Activated T-helper 1 cell treated with anti-CD3 and anti-CD28 coated beads, Interleukin-2, amount 50 U/mL, for 16 hours (primary cell): Measurements from ENCODE around the gene RABGEF1.
"Not testable (repeated sequence)": the region's sequence is repeated elsewhere in the genome, so short reads cannot be mapped to it uniquely, and the experiment has no call there.

ENCODE experiments used
- DNase-seq, 2 donors: peaks; one replicate each; pipeline ENCODE4 v3.0.0-alpha.2; 2020; ENCODE audit warnings: low read depth in 1 of 2, low spot score in 1 of 2

RABGEF1 gene

DNA sequence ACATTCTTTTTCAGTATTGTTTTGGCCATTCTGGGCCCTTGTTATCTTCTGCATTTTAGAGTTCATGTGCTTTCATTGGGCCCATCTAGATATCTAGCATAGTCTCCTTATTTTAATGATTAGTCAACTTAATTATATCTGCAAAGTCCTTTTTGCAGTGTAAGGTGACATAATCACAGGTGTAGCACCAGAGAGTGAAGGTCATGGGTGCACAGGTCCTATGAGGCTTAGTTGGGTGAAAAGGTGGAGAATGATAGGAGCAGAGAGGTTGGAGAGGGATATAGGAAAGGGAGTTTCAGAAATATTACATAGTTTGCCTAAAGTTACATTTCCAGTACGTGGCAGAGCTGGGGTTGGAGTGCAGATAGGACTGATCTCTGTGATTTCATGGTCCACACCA, 24.4 kb downstream of the RABGEF1 start:
- not testable (repeated sequence) for DNase-seq

DNA sequence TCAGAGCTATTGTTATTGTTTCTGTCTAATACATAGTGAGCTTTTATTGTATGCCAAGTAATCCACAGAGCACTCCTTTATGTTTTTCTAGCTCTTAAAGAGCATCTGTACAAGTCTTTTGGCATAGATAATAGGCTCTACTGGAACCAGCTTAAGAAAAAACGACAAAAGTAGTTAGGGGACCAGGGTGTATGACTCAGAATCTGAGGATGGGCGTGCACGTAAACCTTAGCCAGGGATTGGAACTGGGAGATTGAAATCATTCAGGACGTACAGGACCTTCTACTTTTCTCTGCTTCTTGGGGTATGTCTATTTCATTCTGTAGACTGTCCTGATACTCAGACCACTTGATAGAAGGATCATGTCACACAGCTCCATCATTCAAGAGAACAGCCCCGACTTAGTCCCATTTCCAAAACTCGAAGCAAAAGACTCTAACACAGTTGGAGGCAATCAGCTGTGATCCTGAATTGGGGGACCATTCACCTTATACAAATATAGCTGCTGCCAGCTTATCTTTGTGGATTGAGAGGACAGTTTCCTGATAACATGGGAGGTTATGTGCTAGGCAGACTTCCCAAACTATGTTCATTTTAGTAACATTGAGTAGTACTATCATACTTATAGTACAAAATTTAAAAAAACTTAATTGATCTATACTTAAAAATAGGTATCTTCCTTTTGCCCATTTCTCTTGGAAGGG, 24.9 kb downstream of the RABGEF1 start:
- DNase-seq: not testable (repeated sequence)

DNA sequence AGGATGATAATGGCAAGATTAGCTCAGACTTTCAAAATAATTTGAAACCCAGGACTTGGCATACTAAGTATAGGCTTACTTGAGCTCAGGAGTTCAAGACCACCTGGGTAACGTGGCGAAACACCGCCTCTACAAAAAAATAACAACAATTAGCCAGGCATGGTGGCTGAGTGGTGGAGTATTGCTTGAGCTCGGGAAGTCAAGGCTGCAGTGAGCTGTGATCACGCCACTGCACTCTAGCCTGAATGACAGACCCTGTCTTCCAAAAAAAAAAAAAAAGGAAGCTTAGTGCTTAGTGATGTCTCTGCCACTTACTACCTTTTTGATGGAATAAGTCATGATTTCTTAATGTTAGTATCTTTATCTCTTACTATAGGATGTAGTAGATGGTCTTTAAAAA, 25.5 kb downstream of the RABGEF1 start:
- DNase-seq: no peak

DNA sequence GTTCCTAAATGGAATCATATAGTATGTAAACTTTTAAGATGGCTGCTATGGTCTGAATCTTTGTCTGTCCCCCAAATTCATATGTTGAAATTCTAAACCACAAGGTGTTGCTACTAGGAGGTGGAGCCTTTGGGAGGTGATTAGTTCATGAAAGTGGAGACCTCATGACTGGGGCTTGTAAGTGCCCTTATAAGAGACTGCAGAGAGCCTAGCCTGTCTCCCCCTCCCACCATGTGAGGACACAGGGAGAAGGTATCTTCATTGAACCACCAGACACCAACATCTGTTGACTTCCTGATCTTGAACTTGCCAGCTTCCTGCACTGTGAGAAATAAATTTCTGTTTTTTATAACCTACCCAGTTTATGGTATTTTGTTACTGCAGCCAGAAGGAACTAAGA, 27.0 kb downstream of the RABGEF1 start:
- DNase-seq: not testable (repeated sequence)

DNA sequence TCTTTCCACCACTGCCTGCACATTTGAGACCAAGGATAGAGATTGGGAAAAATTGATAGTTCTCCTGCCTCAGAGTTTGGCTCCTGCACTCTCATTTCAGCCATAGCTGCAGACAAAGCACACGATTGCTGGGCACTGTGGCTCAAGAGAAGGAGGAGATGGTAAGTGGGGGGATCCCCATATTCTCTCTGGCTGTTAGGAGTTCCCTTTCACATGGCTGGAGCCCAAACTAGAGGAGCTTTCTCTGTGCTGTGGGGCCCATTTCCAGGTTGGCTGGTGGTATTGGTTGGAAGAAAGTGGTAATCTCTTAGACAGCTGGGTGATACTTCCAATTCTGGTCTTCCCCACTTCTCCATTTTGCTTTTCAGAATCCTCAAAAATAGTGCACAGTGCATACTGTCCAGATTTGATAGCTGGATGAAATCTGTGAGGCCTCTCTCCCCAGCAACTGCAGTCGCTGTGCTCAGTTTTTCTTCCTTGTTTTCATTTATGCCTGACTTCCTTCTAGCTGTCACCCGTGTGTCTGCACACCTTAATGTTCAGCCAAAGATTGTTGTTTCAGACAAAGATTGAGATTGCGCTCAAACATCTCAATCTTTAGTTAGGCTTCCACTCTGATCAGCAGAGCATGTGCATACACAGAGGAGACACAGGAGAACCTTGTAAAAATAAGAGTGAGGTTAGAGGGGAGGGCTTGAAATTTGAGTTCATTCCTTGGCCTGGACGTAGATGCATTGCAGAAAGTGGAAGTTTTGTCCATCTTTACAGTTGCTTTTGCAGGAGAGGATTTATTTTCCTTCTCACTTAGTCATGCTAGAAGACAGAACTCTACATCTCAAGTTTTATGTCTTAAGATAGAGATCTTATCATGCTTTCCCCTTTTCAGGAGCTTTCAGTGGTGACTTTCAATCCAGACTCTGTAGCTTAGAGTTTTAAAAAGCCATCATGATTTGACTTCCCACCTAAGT, 28.6 kb downstream of the RABGEF1 start:
- DNase-seq: no peak

DNA sequence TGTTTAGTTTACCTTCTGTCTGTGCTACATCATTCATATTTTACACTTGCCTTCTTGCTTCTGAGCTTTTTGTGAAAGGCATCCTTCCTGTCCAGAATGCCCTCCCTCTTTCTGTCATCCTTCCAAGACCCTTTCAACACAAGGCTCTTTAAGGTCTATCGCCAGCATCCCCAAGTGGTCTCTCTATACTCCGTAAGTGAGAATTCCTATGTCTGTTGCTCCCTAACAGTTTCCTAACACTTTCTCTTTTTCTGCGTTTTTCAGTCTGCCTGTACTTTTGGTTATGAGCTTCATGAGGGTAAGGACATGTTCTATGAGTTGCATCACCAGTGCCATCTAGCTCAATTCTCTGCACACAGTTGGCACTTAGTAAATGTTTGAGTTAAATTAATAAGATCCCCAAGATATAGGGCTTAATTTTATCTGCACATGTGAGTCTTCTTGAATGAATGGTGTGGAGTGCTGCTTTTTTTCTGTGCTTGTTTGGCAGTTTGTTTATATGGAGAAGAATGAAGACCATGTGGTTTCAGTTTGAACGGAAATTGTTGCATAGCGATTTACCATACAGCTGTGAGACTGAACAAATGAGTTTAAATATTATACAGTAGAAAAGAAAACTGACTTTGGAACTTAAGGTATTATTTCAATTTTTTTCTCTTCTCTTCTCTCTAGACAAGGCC, 29.4 kb downstream of the RABGEF1 start:
- DNase-seq: no peak

DNA sequence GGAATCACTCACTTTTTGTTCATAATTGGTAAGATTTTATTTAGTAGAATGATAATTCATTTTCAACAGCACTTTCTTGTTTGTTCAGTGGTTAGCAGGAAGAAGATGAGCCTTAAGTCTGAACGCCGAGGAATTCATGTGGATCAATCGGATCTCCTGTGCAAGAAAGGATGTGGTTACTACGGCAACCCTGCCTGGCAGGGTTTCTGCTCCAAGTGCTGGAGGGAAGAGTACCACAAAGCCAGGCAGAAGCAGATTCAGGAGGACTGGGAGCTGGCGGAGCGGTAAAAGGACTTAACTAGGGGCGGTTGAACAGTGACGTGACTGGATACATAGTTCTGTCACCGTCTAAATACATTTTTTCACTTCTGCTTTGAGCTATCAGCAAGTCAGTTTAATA, 31.3 kb downstream of the RABGEF1 start:
- no peak for DNase-seq

DNA sequence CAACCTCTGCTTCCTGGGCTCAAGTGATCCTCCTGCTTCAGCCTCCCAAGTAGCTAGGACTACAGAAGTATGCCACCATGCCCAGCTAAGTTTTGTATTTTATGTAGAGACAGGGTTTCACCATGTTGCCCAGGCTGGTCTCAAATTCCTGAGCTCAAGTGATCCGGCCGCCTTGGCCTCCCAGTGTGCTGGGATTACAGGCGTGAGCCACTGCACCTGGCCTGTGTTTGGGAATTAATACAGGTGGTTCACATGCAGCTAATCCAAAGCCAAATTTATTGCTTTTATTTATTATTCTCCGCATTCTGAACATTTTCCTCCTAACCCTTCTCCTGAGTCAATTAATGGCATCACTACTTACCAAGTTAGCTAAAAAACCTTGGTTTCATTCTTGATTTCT, 33.2 kb downstream of the RABGEF1 start:
- not testable (repeated sequence) for DNase-seq

DNA sequence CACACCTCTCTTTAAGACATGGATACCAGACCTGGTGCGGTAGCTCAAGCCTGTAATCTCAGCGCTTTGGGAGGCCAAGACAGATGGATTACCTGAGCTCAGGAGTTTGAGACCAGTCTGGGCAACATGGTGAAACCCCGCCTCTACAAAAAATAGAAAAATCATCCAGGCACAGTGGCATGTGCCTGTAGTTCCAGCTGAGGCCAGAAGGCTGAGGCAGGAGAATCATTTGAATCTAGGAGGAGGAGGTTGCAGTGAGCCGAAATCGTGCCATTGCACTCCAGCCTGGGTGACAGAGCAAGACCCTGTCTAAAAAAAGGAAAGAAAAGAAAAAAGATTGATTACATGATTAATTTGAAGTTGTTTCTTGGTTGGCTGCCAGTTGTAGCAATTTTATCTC, 35.9 kb downstream of the RABGEF1 start:
- DNase-seq: not testable (repeated sequence)

DNA sequence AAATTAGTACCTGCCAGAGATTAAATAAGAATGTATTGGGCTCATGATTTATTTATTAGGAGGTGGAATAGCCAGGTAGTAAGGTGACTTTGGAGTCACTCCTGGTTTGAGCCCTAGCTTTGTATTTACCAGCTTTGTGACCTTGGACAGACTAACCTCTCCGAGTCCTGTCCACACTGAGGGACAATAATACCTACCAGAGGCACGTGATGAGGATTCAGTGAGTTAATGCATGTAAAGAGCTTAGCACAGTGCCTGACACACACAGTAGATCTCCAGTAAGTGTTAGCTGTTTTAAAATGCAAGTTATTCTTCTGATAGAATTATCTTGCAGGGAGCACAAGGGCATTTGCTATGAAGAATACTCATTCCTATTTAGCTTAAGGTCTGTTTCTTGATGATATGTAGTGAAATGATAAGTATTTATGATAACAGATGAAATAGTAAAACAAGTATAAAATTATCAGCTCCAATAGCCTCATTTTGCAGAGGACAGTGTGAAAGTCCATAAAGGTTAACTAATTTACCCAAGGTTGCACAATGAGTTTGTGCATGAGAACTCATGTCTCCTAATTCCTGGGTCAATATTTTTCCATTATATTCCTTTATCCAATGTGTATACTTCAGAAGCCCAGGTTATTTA, 36.4 kb downstream of the RABGEF1 start:
- no peak for DNase-seq

DNA sequence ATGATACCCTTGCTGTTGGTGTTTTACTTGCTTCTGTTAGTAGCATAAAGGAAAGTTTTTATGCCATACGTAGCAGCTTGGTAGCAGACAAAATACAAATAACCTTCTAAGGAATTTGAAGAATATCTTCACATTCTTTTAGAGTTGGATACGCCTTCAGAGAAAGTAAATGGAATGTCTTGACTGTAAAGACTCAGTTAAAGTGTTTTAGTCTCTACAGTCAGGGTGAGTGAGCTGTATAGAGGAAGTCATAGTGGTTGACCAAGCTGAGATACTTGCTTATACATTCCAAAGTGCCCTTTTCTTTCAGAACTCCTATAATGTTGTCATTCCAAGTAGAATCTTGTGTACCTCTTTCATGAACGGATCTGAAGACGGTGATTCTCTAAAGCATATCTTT, 37.7 kb downstream of the RABGEF1 start:
- no peak for DNase-seq

DNA sequence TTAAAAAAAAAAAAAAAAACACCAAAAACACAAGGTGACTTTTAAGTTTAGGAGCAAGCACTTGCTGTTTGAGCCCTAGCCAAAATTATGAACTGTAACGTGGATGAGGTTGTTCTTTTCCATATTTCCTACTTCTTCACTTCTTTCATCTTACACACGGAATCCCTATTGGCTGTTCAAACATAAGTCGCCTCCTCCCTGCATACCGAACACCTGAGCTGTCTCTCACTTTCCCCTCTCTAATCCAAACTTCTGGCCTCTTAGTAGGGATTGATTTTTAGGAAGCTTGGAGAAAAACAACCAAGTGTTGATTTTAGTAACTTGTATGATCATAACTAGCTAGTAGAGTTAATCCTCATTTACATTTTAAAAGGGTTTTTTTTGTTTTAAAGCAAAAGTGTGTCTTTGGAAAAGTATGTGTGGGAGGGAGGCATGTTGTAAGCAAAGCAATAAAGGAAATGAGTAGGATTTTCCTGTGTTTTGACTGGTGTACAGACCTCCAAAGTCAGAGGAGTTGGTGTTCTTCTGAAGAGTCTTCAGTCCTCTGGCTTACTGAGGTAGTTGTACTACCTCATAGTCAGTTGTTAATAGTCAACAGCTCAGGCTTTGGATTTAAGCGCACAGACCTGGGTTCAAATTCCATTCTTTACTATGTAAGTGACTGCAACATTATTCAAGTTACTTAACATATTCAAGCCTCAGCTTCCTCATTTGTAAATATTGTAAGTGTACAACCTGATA, 39.3 kb downstream of the RABGEF1 start:
- no peak for DNase-seq

DNA sequence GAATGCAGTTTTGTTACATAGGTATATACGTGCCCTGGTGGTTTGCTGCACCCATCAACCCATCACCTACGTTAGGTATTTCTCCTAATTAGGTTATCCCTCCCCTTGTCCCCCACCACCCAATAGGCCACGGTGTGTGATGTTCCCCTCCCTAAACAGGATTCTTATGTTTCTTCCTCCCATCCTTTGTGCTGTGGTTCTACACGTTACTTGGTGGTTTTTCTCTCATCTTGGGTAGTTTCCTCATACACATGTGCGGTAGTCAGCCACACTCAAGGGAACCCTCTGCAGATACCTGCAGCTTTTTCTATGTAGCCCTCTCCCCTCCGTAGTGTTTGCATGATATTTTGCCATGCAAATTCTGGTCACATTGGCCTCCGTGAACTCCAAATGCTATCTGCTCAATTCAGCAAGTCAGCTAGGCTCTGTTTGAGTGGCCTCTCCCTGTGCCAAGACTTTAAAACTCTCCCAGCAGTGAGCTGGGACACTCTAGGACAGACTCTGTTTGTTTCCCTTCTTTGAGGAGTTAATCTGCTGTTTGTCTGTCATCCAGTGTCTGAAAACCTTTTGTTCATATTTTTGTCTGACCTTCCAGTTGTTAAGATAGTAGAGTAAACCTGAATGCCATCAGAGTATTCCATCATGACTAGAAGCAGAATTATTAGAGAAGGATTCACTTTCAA, 41.0 kb downstream of the RABGEF1 start:
- DNase-seq: no peak

DNA sequence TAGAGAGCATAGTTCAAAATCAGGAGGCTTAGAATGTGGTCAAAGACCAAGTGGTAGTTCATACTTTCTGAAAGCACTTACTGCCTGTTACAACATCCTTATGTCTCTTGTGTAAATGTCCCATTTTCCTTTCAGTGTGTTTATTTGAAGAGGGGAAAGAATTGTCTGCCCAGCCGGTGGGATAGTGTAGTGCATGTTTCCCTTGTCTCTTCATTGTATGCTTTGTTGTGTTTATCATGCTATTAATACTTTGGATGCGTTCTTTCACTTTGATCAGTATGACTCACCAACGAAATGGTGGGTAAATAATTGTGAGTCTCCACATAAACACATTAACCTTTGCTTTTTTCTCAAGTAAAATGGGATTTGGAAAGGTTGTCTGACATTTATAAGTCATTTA, 42.3 kb downstream of the RABGEF1 start:
- not testable (repeated sequence) for DNase-seq

DNA sequence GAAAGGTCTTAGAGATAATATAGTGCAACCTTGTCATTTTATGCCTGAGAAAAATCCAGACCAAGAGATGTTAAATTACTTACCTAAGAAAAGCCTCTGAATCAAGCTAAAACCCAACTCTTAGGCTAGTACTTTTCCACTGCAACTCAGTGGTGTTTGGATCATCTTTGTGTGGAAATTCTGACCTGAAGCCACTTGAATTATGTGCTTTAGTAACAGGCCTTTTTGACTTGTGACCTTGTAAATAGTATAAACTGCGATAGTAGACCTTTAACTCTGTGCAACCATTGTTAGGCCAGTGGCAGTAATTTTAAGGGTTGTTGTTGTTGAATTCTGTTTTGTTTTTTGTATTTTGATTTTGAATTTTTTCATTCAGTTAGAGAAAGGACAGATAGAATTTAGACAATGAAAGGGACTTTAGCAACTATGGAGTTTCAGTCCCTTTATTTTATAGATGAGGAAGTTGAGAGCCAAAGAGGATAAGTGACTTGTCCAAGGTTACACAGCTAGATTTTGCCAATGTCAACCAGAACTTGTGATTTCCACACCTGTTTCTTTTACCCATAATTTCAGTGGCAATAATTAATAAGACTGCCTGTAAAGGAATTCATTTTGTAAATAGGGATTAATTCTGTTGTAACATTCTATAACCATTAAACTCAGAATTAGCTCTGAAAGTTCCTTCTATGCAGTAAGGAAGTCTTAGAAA, 43.5 kb downstream of the RABGEF1 start:
- DNase-seq: not testable (repeated sequence)

DNA sequence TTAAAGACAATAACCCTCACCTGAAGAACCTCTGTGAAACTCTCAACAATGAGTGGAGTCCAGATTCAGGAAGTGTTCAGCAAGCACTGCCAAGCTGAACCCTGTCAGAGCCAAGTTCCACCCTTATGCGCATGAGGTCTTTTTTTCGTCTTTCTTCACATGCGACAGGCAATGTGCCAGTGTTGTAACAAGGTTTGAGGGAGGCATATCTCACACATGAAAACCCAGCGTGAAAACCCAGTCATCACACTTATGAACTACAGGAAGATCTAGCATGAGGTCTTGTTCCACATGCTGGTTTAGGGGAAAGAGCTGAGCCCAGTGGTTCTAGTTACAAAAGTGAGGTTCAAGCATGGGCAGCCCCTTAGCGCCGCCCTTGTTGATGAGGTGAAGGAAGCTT, 49.7 kb downstream of the RABGEF1 start:
- no peak for DNase-seq

DNA sequence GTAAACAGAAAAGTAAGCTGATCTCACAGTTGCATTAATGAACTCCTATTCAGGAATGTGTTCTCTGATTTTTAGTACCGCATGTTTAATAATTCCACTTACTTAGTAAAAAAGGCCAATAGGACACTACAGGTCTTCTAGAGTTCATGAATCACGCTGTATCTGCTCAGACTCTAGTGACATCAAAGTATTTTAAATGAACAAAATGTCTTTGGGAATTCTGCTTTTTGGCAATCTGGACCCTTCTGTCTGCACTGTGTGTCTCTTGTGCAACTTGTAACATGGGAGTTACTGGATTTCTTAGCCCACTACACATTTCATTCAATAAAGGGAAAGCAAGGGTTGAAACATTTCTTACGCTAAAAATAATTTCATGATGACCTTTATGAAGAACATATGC, 50.2 kb downstream of the RABGEF1 start:
- no peak for DNase-seq

DNA sequence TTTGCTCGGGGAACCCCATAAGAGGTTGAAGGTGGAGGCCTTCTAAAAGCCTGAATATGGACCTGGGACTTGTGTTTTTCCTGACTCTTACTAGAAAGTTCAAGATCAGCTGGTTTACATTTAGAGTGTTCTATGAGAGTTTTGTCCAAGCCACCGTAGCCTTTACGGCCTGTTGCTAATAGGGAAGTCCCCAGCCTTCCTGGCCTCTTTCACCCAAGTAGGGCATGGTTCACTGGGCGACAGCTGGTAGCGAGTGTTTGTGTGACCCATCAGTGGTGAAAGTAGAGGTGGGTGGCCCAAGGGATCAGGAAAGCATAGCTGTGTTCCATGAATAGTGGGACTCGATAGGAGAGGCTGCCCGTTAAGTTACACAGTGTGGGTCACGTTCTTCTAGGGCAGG, 60.1 kb downstream of the RABGEF1 start:
- no peak for DNase-seq

DNA sequence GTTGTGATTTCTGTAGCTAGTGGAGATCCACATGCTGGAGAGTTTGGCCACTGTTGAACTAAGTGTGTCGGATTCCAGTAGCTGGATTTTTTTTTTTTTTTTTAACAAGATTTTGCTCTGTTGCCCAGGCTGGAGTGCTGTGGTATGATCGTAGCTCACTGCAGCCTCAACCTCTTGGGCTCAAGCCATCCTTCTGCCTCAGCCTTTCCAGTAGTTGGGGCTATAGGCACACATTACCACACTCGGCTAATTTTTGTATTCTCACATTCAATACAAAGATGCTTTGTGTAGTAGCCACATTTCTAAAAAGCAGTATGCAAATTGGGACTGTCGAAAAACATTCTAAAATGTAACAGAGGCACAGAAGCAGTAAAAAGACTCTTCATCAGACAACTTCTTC, 63.5 kb downstream of the RABGEF1 start:
- DNase-seq: no peak
